NCI-H345 treated with DMSO at 0.1 percent for 48 hours (cell line): ENCODE measurements around the gene FKBP15.
"Not testable (repeated sequence)": the region's sequence is repeated elsewhere in the genome, so short reads cannot be mapped to it uniquely, and the experiment has no call there.

Source experiments
- DNase-seq: peaks from one replicate; lab custom pipeline; 2025; ENCODE audit not compliant: unreplicated experiment; lab: John Stamatoyannopoulos, UW

FKBP15 gene

DNA sequence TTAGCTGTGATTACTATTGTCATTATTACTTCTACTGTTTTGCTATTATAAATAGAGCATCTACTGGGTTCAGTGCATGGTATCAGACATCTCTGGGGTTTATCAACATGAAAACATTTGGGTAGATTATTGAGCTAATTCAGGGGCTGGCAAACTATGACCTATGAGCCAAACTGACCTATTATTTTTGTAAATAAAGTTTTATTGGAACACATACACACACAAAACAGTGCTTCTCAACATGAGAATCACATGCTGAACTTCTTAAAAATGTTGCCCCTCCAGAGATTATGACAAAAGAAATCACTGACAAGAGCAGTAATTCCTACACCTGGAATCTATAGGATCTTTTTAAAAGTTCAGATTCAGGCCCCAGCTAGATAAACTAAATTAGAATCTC is 39.9 kb downstream of the FKBP15 start:
- no peak for DNase-seq

DNA sequence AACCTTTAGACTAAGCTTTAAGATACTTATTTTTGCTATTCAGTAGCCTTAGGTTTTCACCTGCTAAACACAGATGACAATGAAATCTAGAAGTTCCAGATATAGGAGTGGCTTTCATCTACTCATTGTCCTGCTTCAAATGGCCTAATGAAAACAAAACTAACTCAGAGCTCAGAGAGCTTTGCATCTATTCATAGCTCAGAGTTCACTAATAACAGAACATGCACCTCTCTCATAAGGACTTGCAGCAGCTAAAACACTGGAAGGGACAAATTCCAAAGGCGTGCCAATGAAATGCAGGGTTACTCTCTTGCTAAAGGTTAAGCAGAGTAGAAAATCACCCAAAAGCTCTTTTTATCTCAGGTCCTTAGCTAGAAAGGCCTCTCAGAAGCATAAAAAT is 41.2 kb downstream of the FKBP15 start:
- no peak for DNase-seq

DNA sequence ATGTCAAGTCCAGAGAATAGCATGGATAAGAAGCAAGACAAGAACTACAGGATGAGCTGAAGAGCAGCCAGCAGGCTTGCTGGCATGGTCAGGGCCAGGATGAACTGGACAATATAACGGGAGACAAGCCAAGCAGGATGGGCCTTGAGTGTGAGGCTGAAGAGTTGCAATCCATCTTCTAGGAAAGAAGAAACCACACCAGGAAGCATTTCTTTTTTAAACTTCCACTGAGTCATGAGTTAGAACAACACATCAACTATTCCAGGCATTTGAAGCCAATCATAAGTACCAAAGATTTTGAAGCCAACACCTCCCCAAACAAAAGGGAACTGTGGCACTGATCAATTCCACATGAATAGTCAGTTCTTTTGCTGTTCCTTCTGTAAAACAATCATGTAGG is 43.0 kb downstream of the FKBP15 start:
- DNase-seq, result no peak

DNA sequence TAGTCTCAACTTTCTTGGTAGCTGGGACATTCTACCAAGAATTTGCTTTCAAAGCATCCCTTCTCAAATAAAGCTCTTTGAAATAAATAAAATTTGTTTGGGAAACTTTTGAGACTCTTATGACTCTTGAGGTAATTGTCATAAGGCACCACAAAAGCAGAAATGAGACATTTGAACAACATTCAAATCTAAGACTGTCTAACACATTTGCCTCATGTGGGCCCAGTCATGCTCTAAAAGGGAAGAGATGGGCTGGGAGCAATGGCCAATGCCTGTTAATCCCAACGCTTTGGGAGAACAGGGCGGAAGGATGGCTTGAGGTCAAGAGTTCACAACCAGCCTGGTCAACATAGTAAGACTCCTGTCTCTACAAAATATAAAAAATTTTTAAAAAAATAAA is 43.8 kb downstream of the FKBP15 start:
- no peak for DNase-seq

DNA sequence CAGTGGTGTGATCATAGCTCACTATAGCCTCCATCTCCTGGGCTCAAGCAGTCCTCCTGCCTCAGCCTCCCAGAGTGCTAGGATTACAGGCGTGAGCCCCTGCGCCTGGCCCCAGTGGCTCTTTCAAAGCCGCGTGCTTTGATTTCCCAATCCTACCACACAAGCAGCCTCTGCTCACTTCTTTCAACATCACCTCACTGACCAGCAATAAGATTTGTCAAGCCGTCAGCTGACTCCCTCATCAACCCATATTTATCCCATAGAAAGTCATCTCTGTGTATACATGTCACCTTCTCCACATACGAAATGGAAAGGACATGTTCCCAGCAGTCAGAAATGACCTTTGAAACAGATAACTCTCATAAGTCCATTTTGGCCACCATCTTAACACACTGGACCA is 44.3 kb downstream of the FKBP15 start:
- DNase-seq, result no peak

DNA sequence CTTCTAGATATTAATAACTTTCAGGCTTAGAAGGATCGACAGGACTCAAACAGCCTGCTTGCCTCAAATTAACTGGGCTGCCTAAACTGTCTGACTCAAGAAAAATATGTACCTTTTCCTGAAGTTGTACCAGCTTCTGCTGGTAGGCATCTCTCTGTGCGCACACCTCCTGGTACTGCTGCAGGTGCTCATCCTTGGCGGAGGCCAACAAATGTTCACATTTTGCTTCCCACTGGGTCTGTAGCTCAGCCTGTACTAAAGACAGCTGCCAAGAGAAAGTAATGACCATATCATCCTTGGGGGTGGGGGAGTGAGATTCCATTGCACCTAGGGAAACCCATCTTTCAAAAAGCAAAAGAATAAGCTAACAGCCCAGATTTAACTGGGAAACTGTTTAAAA is 47.7 kb downstream of the FKBP15 start:
- DNase-seq, result no peak

DNA sequence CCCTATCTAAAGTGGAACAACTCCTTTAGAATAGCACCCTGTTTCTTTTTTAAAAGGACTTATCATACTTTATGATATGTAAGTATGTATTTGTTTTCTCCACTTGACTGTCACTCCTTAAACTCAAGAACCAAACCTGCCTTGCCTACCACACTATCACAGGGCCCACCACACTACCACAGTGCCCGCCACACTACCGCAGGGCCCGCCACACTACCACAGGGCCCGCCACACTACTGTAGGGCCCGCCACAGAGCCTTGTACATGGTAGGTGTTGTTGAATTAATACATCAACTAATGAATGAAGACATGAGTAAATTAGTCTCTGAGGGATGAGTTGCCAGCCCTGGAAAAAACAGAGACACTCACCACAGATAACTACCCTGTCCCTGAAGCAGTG is 52.3 kb downstream of the FKBP15 start:
- DNase-seq, result no peak

DNA sequence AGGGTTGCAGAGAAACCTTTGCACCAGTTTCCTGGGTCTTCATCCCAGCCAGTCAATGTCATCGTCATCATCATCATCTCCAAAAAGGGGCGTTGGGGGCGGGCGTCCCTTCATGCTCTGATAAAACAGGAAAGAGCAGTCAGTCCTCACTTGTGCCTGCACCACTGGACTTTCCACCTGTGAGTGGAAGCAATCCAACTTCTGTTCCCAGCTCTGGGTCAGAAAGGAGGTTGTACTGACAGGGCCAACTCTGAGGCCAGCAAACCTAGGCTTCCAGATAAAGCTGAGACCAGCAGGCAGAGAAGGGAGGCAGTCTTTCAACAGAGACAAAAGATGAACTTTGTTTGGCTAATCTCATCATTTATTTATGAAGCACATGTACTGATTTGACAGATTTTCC is 55.0 kb downstream of the FKBP15 start:
- DNase-seq, result no peak

DNA sequence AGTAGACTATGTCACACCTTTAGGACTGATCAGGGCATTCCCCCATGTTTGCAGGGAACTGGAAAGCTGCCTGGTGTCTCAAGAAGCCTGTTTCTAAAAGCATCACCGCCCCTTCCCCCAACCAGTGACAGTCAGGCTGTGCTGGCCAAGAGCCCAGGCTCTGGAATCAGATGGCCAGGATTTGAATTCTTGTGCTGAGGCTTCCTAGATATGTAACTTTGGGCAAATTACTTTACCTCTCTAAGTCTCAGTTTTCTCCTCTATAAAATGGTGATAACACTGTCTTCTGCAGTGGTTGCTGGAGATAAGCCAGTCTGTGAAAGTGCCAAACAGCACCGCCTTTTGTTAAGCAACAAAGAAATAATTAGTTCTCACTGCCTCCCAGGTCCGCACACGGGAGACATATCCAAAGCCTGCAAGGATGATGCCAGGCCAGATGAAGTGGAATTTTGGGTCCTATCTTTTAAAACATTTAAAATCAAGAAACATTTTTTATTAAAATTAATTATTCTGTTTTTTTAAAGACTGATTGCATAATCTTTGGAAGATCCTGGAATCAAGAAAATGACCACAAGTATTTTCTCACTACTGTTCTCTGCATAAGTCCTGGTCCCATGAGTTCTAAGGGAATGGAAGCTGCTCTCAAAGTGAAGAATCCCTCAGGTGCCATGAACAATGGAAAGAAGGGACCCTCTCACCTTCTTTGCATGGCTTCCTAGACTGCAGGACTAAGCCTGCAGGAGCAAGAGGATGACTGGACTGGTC is 56.4 kb downstream of the FKBP15 start:
- no peak for DNase-seq

DNA sequence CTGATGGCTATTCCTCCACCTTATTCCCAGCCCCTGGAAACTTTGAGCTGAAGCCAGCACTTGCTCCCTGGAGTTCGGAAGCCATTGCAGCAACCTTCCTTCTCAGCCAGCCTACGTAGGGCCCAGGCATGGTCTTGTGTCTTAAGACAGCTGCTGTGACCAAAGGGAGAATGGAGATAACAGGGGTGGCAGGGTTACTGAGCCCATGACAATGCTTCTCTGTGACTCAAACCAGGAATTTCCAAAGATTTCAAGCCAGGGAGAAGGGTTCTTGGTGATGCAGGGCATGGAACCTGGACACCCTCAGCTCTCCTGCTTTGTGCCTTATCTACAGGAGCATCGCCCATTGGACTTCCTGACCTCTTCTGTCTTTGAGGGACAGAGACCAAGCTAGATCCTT is 58.1 kb downstream of the FKBP15 start:
- no peak for DNase-seq

DNA sequence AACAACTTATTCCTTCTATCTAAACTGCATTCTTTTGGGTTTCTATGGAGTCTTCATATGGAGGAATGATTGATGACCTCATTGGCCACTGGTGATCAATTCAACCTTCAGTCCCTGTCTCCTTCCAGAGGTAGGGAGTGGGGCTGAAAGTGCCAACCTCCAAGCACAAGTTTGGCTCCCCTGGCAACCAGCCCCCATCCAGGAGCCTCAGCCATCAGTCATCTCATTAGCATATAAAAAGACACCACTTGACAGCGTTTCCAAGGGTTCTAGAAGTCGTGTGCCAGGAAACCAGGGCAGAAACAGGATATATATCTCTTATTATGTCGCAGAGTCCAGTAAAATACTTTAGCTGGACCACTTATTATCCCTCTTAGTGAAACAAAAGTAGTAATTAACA is 60.5 kb downstream of the FKBP15 start:
- DNase-seq, result no peak

DNA sequence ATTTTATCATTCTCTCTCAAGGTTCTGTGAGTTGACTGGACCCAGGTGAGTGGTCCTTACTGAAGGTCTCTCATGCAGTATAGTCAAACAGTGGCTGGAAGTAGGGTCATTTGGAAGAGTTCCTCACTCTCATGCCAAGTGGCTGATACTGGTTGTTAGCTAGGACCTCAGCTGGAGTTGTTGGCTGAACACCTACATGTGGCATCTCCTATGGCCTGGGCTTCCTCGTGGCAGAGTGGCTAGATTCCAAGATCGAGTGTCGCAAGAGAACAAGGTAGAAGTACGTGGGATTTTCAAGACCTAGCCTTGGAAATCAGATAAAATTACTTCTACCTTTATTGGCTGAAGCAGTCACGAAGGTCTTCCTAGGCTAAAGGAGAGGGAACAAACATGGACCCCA is 62.6 kb downstream of the FKBP15 start:
- DNase-seq, result no peak

DNA sequence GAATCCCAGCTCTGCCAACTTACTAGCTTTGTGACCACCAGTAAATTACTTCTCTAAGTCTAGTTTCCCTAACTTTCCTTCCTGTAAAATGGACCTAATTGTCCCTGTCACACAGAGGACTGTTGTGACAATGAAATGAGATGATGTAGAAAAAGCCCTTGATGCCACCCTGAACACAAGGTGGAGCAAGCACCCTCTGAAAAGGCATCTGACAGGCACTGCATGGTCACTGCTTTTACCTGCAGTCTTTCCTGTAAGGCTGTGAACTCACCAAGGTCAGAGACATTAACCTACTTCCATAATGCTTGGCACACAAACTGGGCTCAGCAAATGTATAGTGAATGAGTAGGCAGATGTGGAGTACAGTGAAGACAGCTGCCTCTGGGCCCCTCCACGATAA is 64.2 kb downstream of the FKBP15 start:
- DNase-seq, result no peak

DNA sequence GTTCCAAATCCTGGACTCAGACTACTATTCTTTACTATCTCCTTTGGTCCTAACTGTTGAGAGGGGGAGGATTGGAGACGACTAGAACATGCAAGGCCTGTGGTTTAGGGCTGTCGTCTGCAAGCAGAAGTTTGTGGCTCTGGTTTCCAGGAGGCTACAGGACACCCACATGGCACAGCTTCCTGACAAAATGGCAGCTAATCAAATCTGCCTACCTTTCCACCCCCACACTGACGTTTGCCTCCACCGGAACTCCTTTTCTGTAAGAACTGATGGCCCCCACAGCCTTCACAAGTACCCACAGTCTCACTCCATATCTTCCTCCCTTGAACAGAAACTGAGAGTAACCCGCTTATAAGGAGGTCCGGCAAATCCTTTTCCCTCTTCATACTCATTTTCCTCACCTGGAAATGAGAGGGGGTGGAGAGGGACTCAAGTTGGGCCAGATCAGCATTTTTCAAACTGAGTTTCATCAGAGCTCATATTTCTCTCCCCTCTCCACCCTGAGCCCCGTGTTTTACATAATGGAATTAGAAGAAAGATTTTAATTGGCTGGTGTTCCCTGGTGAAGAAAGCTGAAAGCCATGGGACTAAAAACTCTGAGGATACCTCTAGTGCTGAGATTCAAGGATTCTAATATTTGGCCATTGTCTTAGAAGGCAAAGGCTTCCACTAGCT is 65.0 kb downstream of the FKBP15 start:
- no peak for DNase-seq

DNA sequence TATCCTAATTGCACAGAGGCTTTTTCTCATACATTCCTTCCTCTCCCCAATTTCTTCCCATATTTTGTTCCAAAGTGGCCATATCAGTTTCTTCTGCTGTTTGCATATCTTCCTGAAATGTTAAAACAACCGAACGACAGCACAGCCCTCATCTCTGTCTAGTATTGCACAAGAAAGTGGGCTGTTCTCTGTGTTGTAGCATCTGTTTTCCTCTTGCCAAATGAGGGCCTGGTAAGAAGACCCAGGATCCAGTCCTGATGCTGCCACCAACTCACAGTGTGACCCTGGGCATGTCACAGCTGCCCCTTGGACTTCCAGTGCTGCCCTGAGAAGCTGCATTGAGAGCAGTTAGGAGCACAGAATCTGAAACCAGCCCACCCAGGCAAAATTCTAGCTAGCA is 66.1 kb downstream of the FKBP15 start:
- no peak for DNase-seq

DNA sequence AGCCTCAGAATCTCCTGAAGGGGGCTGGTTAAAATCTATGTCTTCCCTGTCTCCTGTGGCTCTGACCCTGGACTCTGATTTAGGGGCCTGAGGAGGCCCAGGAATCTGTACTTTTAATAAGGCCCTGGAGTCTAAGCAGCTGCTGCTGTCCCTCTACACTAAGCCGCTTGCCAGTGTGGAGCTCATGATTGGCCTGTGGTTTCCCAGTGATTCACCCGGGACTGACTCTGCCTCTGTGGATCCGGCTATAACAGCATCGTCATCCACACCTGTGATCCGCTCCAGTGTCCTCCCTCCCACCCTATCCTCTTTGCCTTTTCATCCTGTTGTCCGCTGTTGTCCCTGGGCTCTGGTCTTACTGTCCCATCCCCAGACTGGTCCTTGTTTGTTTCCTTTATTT is 66.6 kb downstream of the FKBP15 start:
- DNase-seq, result no peak

DNA sequence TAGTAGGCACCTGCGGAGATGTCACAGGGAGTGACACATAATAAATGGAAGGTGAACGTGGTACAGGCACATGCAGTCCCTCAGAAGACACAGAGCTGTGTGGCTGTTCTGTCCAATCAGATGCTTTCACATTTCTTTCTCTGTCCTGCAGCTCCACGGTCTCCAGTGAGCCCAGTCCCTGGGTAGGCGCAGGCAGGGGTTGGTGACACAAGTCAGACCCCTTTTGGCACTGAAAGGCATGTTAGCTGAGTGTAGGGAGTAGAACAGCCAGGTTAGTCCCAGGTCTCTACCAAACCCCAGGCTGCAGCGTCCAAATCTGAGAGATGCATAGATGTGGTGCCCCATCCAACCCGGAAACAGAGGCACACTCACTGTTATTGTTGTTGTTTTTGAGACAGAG is 67.5 kb downstream of the FKBP15 start:
- DNase-seq, result no peak

DNA sequence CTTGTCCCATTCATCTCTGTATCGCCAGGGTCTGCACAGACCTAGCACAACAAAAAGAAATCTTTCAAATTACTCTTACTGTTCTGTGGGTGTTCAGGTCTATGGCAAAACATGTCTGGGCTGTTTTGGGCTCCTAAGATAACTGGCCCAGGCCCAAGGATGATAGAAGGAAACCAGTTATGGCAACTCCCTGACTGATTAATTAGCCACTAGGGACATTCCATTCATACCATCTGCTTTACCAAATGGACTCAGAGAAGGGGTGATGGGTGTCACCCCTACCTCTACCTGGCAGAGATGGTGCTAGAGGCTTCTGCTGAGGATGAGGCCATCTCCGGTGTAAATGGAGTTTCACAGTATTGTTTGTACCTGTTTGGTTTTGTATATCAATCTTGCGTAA is 68.4 kb downstream of the FKBP15 start:
- no peak for DNase-seq

DNA sequence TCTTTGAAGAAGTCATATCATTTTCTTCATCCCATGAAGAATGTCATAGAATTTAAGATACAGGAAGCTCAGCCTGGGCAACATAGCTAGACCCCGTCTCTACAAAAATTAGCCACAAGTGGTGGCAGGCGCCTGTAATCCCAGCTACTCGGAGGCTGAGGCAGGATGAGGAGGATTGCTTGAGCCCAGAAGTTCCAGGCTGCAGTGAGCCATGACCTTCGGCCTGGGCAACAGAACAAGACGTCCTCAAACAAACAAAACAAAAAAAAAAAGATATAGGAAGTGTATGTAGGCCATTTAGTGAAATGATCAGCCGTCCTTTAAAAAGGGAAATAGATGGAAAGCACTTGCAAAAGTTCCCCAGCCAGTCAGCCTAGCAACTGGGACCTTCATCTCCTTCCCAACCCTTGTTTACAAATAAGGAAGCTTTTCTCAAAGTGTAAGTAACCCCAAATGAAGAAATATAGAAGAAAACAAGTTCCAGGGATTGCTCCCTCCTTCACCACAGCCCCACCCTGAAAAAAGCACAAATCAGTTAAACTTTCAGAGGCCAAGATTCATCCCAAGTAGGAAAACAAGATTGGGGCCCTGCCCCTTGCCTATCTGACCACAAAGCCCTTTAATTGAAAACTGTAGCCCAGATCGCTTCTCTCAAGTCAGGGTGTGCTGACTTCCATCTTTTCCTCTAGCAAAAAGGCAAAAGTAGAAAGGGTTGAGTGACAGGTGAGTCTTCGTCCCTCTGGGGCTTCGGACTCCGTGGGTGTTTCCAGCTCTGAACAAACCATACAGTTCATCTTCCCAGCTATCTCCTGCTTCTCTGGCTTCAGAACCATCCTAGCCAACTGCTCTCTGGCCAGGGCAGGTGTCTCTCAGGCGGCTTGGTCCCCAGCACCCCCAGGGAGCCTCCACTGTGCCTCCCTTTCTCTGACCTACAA is 69.1 kb downstream of the FKBP15 start:
- no peak for DNase-seq

DNA sequence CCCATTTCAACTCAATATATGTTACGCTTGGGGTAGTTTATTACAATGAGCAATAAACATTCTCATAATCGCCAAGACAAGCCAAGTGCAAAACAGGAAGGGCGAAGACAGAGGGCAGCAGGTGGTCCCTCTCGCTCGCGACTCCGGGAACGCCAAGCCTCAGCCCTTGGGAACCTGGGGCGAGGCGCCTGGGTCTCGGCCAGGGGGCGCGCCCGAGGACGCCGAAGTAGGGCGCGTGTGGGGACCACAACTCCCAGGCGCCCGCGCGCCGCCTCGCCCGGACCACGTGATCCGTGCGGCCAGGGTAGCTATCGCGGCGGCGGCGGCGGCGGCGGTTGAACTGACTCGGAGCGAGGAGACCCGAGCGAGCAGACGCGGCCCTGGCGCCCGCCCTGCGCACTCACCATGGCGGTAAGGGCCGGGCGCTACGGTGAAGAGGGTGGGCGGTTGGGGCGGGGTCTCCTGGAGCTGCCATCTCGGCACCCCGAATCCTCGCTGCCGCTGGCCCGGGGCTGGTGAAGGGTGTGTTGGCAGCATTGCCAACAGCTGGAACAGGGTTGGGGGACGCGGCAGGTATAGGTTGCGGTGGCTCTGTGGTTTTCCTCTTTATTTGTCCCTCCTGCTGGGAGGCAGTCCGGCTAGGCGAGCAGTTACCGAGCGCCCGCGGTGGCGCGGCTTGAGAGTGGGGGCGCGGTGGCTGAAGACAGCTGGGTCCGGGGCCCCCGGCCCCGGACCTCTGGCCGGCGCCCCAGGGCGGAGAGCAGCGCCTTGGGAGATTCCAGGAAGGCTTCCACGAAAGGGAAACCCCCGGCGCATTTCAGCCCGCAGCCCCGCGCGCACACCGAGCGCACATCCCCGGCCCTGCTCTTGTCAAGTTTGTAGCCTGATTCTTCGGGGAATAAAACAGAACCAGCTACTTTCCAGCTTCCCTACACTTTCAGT is 70.1 kb downstream of the FKBP15 start, which contains the start of gene SLC31A2:
Gene SLC31A2 (plus strand): TSS at position 338 of the 942 bp plus-strand sequence. CDS start 68 bp downstream, at position 406.
- peak; percentile 69 for DNase-seq

DNA sequence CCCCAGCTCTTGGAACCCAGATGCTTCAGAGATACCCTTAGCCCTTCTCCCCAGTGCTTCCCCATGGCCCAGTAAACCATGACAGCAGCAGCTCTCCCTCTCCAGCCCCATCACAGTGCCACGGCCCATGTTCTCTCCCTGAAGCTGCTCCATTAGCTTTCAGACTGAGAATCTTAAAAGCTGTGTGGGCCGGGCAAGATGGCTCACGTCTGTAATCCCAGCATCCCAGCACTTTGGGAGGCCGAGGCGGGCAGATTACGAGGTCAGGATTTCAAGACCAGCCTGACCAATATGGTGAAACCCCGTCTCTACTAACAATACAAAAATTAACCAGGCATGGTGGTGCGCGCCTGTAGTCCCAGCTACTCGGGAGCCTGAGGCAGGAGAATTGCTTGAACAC is 71.5 kb downstream of the FKBP15 start:
- not testable (repeated sequence) for DNase-seq
